Stimulated activated CD8-positive, alpha-beta memory T cell treated with anti-CD3 and anti-CD28 coated beads, Interleukin-12 subunit alpha, Interleukin-12 subunit beta, amount 100 ng/mL, for 1 hour (primary cell): ENCODE data around the gene TMED8.
"Not testable (repeated sequence)": the region's sequence is repeated elsewhere in the genome, so short reads cannot be mapped to it uniquely, and the experiment has no call there.

ENCODE experiments used
- DNase-seq: peaks from one replicate; pipeline ENCODE4 v3.0.0-alpha.2; 2020; ENCODE audit warnings: low read depth

Gene TMED8

DNA sequence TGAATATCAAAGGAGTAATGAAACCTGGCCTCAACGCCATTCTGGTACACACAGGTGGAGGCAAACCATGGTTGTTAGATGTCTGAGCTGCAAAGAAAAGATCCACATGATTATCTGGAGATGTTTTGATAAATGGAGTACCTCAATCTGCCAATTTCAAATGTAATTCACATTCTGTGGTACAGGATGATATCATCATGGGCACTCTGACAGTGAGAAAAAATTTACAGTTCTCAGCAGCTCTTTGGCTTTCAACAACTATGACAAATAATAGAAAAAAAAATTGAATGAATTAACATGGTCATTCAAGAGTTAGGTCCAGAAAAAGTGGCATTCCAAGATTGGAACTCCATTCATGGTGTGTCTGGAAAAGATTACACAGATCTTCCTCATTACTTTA is 17.3 kb downstream of the TMED8 start:
- DNase-seq, result no peak

DNA sequence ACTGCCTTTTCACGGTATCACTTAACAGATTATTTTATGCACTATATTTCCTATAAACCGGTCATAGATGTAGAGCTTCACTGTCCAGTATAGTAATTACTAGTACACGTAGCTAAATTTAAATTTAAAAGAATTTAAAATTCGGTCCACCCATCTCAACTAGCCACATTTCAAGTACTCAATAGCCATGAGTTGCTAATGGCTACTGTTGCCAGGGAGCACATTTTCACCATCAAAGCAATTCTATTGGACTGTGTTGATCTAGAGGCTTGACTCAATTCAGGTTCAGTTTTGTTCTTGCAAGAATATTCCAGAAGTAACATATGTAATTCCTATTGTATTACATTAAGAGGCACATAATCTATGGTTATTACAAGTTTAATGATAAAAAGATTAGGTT is 20.0 kb downstream of the TMED8 start:
- no peak for DNase-seq

DNA sequence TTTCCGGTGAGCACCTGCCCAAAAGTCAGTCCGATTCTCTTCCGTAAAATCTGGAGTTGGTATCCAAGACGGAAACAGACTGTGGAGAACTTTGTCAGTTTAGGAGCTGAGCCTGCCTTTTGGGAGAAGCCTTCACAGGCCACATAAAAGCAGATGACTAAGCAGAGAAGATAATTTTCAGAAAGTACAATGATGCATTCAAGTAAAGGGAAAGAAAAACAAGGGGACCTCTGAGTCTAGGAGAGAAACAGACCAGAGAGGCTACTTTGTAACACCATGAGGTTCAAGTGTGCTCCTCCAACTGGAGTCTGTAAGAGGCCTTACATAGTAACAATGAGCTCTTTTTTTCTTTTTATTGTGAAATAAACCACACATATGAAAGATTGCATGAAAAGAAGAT is 21.1 kb downstream of the TMED8 start:
- DNase-seq, result no peak

DNA sequence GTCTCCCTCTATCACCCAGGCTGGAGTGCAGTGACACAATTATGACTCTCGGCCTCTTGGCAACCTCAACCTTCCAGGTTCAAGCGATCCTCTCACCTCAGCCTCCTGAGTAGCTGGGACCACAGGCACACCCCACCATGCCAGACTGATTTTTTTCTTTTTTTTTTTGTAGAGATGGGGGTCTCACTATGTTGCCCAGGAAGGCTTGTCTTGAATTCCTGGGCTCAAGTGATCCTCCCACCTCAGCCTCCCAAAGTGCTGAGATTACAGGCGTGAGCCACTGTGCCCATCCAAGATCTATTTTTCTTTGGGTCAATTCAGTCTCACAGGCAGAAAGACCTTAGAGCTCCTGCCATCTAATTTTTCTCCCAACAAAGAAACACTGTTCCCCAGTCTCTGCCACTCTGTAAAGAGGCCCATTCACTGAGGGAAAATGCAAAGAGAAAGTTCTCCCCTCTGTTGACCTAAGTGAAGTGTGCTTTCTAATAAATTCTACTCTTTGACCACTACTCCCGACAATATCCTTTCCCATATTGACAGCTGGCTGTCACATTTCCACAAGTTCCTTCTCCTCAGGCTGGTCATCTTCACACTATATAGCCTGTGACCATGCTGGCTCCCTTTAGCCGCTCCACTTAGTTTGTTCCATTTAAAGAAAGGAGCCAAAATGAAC is 23.3 kb downstream of the TMED8 start:
- DNase-seq, result no peak

DNA sequence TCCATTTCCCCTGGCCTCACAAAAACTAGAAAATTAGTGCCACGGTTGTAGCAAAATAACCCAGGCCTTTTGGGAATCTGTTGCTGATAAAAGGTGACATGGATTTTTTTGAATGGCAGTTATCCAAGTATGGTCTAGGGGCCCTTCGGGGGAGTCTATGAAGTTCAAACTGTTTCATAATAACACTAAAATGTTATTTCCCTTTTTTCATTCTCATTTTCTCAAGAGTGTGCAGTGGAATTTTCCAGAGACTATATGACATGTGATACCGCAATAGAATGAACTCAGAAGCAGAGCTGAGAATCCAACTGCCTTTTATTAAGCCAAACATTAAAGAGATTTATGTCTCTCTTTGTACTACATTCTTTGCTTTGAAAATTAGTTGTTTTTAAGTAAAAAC is 29.1 kb downstream of the TMED8 start:
- DNase-seq, result no peak

DNA sequence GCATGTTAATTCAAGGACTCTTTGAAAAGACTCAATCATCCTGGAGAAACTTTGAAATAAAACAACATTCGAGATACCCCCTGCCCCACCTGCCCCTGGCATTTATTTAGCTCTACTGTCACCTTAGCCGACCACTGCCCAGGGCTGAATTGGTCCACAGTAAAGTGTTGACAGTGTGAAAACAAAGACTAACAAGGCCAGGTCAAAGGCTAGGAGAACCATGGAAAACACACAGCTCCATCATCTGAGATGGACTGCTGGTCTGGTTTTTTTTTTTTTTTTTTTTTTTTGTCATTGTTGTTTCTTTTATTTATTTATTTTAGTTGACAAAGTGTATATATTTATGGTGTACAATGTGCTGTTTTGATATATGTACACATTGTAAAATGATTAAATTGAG is 30.4 kb downstream of the TMED8 start:
- no peak for DNase-seq

DNA sequence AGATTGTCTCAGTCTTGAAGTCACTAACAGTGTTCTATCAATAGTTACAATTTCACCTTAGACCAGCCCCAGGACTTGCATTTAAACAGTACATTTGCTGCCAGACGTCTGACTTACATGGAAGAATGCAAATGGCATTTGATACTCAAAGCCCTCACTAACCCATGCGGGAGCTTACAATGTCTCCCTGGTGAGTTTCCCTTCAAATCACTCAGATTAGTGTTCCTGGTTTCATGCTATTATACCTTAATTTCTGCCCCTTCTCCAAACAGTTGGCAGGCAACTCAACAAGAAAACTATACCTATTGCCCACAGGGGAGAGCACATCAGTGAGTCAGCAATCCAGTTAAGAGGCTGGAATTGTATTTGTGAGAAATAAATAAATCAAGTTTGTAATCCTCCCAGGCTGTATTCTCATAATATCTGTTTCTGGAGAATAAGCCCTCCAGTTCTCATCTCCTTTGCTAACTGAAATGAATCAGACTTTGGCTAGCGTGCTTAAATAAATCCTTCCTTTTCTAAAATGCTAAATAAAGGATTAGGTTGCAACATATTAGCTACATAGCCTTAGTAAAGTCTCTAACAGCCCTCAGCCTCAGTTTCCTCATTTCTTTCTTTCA is 32.4 kb downstream of the TMED8 start:
- DNase-seq, result no peak

DNA sequence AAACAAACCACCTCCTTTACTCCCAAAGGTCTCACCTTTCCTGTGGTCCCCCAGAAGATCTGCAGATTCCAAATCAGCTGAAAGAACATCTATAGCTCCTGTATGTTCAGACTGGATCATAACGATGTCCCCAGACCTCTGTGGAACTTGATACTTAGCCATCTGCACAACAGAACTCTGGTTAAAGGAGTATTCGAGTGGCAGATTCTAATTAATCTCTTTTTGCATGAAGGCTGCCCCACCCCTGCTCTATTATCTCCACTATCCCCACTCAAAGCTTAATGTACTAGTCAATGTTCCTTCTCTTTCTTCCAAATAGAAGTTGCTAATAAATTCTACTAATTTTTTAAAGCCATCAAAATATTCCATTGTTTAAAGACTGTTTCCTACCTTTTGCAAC is 33.2 kb downstream of the TMED8 start:
- DNase-seq, result no peak

DNA sequence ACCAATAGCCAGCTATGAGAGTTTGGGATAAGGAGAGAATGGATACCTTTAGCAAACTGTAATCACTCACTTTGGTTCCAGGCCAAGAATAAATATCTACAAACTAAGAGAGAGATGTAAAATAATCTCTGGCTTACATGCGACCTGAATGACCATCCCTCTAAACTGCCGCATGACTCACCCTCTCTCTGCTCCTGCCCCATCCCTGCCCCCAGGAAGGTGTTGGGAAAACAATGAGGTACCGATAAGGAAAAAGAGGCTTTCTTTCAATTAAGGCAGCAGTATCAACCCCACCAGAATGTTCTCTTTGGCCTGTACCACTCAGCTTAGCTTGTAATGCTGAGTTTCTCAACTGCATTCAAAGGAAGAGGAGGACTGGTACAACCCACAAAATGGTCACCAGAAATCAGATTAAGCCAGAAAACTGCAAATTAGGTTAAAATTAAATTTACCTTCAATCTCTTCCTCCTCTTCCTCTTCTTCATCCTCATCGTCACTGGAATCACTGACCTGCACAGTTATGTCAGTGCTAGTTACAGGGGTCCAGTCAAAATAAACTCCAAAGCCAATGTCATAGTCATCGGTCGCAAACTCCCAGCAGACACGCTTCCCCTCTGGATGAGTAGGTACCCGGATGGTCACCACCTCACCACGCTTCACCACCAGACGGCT is 34.0 kb downstream of the TMED8 start:
- no peak for DNase-seq

DNA sequence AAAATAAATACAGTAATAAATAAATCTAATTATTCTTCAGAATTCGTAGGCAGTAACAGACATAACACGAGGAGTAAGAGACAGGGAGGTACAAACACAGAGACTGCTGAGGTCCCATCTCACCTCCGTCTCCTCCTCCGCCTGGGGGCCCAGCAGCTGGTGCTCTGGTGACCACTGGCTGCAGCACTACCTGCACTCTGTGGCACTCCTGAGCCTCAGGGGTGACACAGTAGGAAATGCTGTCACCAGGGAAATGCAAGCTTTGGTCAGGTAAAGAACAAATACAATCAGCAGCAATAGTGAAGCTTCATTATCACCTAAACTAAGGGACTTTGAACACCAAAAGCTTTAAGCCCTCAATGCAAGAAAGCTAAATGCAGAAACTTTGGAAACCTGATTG is 36.5 kb downstream of the TMED8 start:
- DNase-seq, result no peak

DNA sequence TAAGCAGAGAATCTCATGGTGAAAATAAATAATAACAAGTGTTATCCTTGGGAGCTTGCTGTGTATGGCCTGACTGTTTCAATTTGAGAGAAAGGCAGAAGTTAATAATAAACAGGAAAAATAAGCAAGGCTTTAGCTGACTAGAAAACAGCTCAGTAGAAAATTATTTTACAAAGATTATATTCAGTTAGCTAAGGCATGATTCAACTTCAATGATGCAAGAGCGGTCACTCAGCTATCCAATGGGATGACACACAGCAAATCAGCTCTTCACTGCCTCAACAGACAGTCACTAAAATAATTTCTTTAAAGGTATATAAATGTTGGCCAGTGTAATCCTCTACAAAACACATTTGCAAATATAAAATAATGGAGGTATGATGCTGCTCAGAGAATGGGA is 37.5 kb downstream of the TMED8 start:
- DNase-seq, result no peak

DNA sequence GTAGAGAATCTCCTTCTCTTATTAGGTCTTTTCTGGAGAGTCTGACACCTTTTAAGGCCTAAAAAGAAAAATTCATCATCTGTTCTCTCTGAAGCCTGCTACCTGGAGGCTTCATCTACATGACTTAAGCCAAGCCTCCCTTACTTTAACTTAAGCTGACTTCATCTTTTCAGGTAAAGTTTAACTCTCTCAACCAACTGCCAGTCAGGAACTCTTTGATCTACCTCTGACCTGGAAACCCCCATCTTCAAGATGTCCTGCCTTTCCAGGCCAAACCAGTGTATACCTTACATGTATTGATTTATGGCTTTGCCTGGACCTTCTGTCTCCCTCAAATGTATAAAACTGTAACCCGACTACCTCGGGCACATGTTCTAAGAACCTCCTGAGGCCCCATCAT is 38.6 kb downstream of the TMED8 start:
- no peak for DNase-seq

DNA sequence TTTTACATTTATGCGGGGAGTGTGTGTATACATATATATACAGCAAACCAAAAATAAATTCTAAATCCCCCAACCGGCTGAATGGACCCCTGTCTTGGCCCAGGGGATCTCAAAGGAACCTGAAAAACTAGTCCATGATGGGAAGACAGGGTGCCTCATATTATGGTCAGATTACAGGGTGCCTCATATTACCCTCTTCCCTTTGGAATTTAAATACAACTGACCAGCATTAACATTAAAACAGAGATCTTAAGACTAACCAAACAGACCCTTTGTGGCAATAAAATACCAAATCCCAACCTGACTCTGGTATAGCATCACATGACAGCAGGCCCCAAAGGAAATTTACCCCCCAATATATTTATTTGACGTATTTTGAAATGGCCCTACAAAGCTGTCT is 39.0 kb downstream of the TMED8 start:
- no peak for DNase-seq

DNA sequence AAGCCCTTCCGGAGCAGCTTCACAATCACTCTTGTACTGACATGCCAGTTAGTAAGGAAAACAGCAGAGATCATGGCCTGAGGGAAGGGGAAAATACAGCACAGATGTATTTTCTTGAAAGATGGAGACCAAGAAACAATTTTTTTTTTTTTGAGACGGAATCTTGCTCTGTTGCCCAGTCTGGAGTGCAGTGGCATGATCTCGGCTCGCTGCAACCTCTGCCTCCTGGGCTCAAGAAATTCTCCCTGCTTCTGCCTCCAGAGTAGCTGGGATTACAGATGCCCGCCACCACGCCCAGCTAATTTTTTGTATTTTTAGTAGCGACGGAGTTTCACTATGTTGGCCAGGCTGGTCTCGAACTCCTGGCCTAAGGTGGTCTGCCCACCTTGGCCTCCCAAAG is 39.6 kb downstream of the TMED8 start:
- not testable (repeated sequence) for DNase-seq

DNA sequence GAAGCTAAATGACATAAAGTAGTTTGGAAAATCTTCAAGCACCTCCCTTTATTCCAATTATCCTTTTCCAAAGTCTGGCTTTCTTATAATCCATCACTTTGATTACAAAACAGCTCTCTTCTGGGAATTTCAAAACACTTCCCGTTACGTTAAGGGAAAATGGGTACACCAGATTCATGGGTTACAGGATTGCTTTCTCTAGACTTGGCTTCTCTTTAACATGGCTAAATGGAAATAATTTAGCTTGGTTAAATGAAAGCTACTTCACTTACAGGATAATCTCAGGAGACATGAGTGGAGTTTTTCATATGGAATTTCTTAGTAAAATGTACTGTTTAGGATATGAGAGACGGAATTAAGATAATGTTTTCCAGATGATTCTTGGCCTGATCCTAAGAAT is 41.3 kb downstream of the TMED8 start:
- DNase-seq, result no peak

DNA sequence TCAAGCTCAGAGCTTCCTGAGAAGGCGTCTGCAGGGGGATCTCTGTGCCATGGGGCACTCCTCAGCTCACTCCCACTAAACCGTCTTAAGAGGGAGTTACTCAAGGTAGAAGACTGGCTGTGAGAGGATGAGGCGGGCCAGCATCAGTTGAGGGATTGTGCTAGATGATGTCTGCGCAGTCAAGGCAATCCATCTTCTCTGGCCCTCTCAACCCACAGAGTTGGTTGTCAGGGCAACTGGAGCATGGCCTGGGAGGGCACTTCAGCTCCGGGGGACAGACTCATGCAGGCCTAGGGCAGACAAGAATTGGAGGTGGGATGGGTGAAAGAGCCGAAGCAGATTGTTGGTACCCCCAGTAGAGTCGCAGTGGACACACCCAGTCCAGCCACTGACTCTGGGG is 47.0 kb downstream of the TMED8 start:
- DNase-seq, result no peak

DNA sequence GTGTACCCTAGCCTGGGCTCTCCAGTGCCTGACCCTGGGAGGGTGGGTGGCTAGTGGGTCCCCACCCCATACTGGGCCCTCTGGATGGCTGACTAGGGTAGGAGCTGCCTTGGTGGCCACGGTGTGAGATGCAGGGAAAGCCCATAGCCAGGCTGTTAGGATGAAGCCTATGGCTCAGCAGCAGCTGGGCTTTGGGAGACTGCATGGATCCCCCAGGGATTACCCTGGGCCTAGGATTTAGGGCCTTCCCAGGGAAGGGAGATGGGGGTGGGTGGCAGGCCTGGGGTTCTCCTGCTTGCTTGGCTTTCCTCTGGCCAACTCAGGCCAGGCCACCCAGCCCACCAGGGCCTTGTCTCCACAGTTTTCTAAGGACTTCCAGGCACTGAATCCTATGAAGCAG is 49.8 kb downstream of the TMED8 start:
- DNase-seq, result no peak

DNA sequence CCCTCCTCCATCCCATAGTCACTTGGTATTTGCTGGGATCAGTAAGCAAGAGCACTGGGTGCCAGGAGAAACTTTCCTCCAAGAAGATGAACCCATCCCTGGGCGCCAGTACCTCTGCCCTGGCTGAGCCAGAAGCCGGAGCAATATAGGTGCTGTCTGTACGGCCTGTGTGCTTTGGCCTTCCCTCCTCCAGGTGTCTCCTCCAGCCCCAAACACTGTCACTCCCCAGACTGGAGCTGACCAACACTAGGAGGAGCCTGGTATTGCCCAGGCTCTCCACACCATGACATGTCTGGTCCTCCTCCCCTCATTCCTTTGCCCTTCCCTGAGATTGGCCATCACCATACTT is 51.2 kb downstream of the TMED8 start:
- DNase-seq, result no peak

DNA sequence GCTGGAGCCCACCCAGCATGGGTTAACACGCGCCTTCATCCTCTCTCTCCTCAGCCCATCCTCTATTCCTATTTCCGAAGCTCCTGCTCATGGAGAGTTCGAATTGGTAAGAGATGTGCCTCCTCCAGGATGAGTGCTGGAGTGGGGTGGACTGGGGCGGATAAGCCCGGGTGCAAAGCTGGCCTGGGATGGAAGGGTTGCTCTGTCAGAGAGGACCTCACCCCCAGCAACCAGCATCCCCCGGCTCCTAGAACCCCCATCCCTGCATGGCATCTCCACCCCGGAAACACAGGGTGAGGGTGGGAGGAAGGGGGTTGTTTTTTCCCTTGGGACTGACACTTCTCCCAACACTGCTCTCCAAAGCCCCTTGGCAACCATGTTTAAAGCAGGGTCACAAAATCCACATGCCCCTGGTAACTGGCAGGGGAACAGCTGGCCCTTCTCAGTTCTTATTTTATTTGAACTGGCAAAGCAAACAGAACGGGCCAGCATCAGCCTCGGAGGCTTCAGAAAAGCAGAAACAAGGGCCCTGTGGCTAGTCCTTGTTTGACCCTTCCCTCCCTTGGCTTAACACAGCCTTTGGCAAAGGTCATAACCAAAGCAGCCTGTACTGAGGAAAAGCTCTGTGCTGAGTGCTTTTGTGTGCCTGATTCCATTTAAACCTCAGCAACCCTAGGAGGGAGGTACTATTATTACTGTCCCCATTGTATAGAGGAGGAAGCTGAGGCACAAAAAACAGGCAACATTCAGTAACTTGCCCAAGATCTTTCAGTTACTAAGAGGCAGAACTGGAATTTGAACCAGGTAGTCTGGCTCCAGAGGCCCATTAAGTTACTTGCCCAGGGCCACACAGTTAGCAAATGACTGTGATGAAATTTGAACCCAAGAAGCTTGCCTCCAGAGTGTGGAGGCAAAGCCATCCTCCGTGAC is 51.8 kb downstream of the TMED8 start:
- no peak for DNase-seq

DNA sequence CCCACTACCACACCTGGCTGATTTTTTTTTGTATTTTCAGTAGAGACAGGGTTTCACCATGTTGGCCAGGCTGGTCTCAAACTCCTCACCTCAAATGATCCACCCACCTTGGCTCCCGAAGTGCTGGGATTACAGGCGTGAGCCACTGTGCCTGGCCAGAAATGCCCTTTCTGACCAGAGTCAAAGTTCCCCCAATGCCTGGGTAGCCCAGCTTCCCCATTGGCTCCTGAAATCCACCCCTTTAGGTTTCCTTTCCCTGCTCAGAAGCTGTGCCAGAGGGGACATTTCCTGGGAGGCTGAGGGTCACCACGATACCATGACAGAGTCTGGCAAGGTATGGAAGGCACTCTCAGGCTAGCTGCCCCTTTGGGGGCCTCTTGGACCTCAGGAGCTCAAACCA is 52.6 kb downstream of the TMED8 start:
- no peak for DNase-seq

DNA sequence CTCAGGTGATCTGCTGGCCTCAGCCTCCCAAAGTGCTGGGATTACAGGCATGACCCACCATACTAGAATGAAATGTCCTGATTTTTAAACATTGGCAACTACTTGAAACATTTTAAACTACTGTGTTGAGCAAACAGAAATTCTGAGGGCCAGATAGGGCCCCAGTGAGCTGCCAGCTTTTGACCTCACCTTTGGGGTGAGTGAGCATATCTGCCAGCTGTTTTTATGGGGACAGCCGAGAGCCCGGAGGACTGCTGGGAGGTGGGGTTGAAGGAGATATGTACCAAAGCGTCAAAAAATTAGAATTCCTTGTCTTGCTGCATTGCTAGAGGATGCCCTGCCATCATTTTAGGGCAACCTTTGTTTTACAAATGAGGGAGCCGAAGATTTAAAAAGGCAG is 53.3 kb downstream of the TMED8 start:
- DNase-seq, result no peak

DNA sequence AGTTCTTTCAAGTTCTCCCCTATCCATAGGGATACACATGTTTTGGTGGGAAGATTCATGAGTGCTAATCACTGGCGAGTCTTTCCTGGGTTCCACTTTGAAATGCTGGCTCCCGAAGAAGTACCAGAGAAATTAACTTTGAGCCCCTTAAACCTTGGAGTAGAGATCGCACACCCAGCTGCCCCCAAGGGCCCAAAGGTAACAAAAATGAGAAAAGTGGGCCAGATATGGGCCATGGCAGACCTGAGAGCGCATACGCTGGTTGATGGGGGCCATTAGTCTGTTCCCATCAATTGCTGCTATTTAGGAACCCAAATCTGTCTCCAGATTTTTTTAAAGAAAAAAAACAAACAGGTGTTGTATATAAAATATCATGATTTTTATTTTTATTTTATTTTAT is 53.9 kb downstream of the TMED8 start:
- DNase-seq, result no peak
